Measurements from ENCODE around the gene ZMAT3. TPM values are rescaled to one million over a fixed set of nuclear protein-coding genes. Genes with fewer than 3 reads are reported as not detected.
A peak's percentile ranks its signal among the peaks of the same experiment; 100 is the strongest.
"Not testable (repeated sequence)": the region's sequence is repeated elsewhere in the genome, so short reads cannot be mapped to it uniquely, and the experiment has no call there.

Gene ZMAT3
- total RNA-seq, 2 experiments from 2014 or later: 26.9 to 28.3 TPM

GRCh38 chr3:179067839-179068238 is 3.8 kb downstream of the ZMAT3 start:
- no peaks in the 10 kb centered on the region for H3K9me3 Mint-ChIP-seq
- no peaks in the 10 kb centered on the region for H3K27me3 Mint-ChIP-seq (ENCODE audit: low read depth)
- peaks cover 25% of the 10 kb centered on the region for H3K36me3 Mint-ChIP-seq (ENCODE audit: low read depth)
- intact Hi-C loops (cut with micrococcal nuclease): no loop called here
- no peak for DNase-seq
- H3K4me1 Mint-ChIP-seq (ENCODE audit: low read depth): peaks cover 32% of the 10 kb centered on the region
- no peak overlapping the region for H3K4me3 Mint-ChIP-seq
- CTCF ChIA-PET: interaction anchor here (1.1 to 6.3 kb wide), 4 partner anchors 31 to 247 kb away, joined by 3 to 44 read pairs (median 12); no protein-coding TSS in a partner anchor
- no peak overlapping the region for H3K27ac Mint-ChIP-seq

GRCh38 chr3:179067291-179067690 is 4.3 kb downstream of the ZMAT3 start:
- H3K36me3 Mint-ChIP-seq (ENCODE audit: low read depth): peaks cover 28% of the 10 kb centered on the region
- DNase-seq: no peak
- no peak overlapping the region for H3K27ac Mint-ChIP-seq
- peaks cover 35% of the 10 kb centered on the region for H3K4me1 Mint-ChIP-seq (ENCODE audit: low read depth)
- no peaks in the 10 kb centered on the region for H3K9me3 Mint-ChIP-seq
- H3K27me3 Mint-ChIP-seq (ENCODE audit: low read depth): no peaks in the 10 kb centered on the region
- CTCF ChIA-PET: interaction anchor here (0.7 to 6.3 kb wide), 7 partner anchors 15 to 248 kb away, joined by 3 to 44 read pairs (median 3); no protein-coding TSS in a partner anchor
- no peak overlapping the region for H3K4me3 Mint-ChIP-seq
- intact Hi-C loops (cut with micrococcal nuclease): no loop called here

- Mint-ChIP-seq H3K27ac (no peak overlapping the region), H3K4me1 (ENCODE audit: low read depth) (peaks cover 37% of the 10 kb centered on the region), H3K9me3 (no peaks in the 10 kb centered on the region), H3K4me3 (no peak overlapping the region), H3K27me3 (ENCODE audit: low read depth) (no peaks in the 10 kb centered on the region), H3K36me3 (ENCODE audit: low read depth) (peaks cover 40% of the 10 kb centered on the region)
- intact Hi-C loops (cut with micrococcal nuclease): no loop called here
- CTCF ChIA-PET: interaction anchor here (0.6 kb wide), 1 partner anchor 351 kb away, joined by 3 read pairs; no protein-coding TSS in a partner anchor
- no peak for DNase-seq
Observed at GRCh38 chr3:179063945-179064560, 7.6 kb downstream of the ZMAT3 start.

GRCh38 chr3:179056326-179056725 is 15.3 kb downstream of the ZMAT3 start:
- Mint-ChIP-seq H3K36me3 (ENCODE audit: low read depth) (peaks cover 36% of the 10 kb centered on the region), H3K4me1 (ENCODE audit: low read depth) (peaks cover 19% of the 10 kb centered on the region), H3K9me3 (peaks cover 8% of the 10 kb centered on the region), H3K27me3 (ENCODE audit: low read depth) (no peaks in the 10 kb centered on the region), H3K4me3 (no peak overlapping the region), H3K27ac (no peak overlapping the region)
- no peak for DNase-seq
- intact Hi-C loops (cut with micrococcal nuclease): no loop called here
- CTCF ChIA-PET: no interaction called here

- CTCF ChIA-PET; DNase-seq; H3K27ac Mint-ChIP-seq; intact Hi-C loops (cut with micrococcal nuclease); H3K4me3 Mint-ChIP-seq; H3K27me3 Mint-ChIP-seq (ENCODE audit: low read depth): not testable (repeated sequence)
- H3K36me3 Mint-ChIP-seq (ENCODE audit: low read depth): peaks cover 35% of the 10 kb centered on the region
- H3K4me1 Mint-ChIP-seq (ENCODE audit: low read depth): peaks cover 21% of the 10 kb centered on the region
- H3K9me3 Mint-ChIP-seq: peaks cover 15% of the 10 kb centered on the region
Observed at GRCh38 chr3:179054565-179054964, 17.0 kb downstream of the ZMAT3 start.

- Mint-ChIP-seq H3K27me3 (ENCODE audit: low read depth) (no peaks in the 10 kb centered on the region), H3K9me3 (peaks cover 26% of the 10 kb centered on the region), H3K27ac (no peak overlapping the region), H3K4me3 (no peak overlapping the region), H3K4me1 (ENCODE audit: low read depth) (peaks cover 52% of the 10 kb centered on the region), H3K36me3 (ENCODE audit: low read depth) (peaks cover 34% of the 10 kb centered on the region)
- DNase-seq: no peak
- CTCF ChIA-PET: interaction anchor here (0.7 to 1.6 kb wide), 3 partner anchors 10 to 125 kb away, joined by 3 to 5 read pairs (median 3); no protein-coding TSS in a partner anchor
- intact Hi-C loops (cut with micrococcal nuclease): no loop called here
Observed at GRCh38 chr3:179046497-179047353, 24.9 kb downstream of the ZMAT3 start.

GRCh38 chr3:179045719-179046402 is 25.7 kb downstream of the ZMAT3 start:
- H3K4me3 Mint-ChIP-seq: no peak overlapping the region
- no peak overlapping the region for H3K27ac Mint-ChIP-seq
- no peaks in the 10 kb centered on the region for H3K27me3 Mint-ChIP-seq (ENCODE audit: low read depth)

GRCh38 chr3:179038899-179039251 is 32.7 kb downstream of the ZMAT3 start:
- Mint-ChIP-seq H3K4me3 (peak overlapping the region; percentile 61), H3K4me1 (ENCODE audit: low read depth) (peaks cover 16% of the 10 kb centered on the region), H3K9me3 (peaks cover 24% of the 10 kb centered on the region), H3K36me3 (ENCODE audit: low read depth) (peaks cover 34% of the 10 kb centered on the region)
- DNase-seq; intact Hi-C loops (cut with micrococcal nuclease); H3K27me3 Mint-ChIP-seq (ENCODE audit: low read depth); H3K27ac Mint-ChIP-seq: not testable (repeated sequence)
- CTCF ChIA-PET: interaction anchor here (0.7 to 2.4 kb wide), 4 partner anchors 17 to 111 kb away, joined by 3 to 8 read pairs (median 3); no protein-coding TSS in a partner anchor

More at GRCh38 chr3:179045719-179046402, 25.7 kb downstream of the ZMAT3 start:
- Mint-ChIP-seq H3K36me3 (ENCODE audit: low read depth) (peaks cover 37% of the 10 kb centered on the region), H3K4me1 (ENCODE audit: low read depth) (peaks cover 57% of the 10 kb centered on the region), H3K9me3 (peaks cover 28% of the 10 kb centered on the region)
- DNase-seq: no peak
- intact Hi-C loops (cut with micrococcal nuclease): no loop called here
- CTCF ChIA-PET: interaction anchor here (0.7 kb wide), 2 partner anchors 9 kb away, joined by 3 read pairs; no protein-coding TSS in a partner anchor

- no peaks in the 10 kb centered on the region for H3K27me3 Mint-ChIP-seq (ENCODE audit: low read depth)
- H3K4me3 Mint-ChIP-seq: peak overlapping the region; percentile 61
- no peak for DNase-seq
- intact Hi-C loops (cut with micrococcal nuclease): no loop called here
- peaks cover 30% of the 10 kb centered on the region for H3K36me3 Mint-ChIP-seq (ENCODE audit: low read depth)
- H3K9me3 Mint-ChIP-seq: peaks cover 20% of the 10 kb centered on the region
- CTCF ChIA-PET: interaction anchor here (0.9 to 2.4 kb wide), 4 partner anchors 17 to 107 kb away, joined by 3 to 8 read pairs (median 3); no protein-coding TSS in a partner anchor
- peaks cover 11% of the 10 kb centered on the region for H3K4me1 Mint-ChIP-seq (ENCODE audit: low read depth)
- H3K27ac Mint-ChIP-seq: peak overlapping the region; percentile 77
Observed at GRCh38 chr3:179038216-179038898, 33.3 kb downstream of the ZMAT3 start.

- H3K36me3 Mint-ChIP-seq (ENCODE audit: low read depth): peaks cover 22% of the 10 kb centered on the region
- no peaks in the 10 kb centered on the region for H3K27me3 Mint-ChIP-seq (ENCODE audit: low read depth)
- CTCF ChIA-PET: interaction anchor here (0.6 to 2.4 kb wide), 10 partner anchors 8 to 278 kb away, joined by 3 to 8 read pairs (median 3); no protein-coding TSS in a partner anchor
- H3K4me3 Mint-ChIP-seq: peak overlapping the region; percentile 61
- intact Hi-C loops (cut with micrococcal nuclease): loop anchor here (1.0 kb wide), 3 partner anchors 10 to 310 kb away; partner anchors contain the start of genes MFN1 and ZMAT3
- H3K9me3 Mint-ChIP-seq: peaks cover 15% of the 10 kb centered on the region
- DNase-seq: peak; percentile 82
- peaks cover 11% of the 10 kb centered on the region for H3K4me1 Mint-ChIP-seq (ENCODE audit: low read depth)
- H3K27ac Mint-ChIP-seq: peak overlapping the region; percentile 77
Observed at GRCh38 chr3:179037351-179037750, 34.3 kb downstream of the ZMAT3 start.

- no peak for DNase-seq
- intact Hi-C loops (cut with micrococcal nuclease): loop anchor here (1.0 kb wide), 3 partner anchors 9 to 311 kb away; partner anchors contain the start of genes MFN1 and ZMAT3
- no peak overlapping the region for H3K4me3 Mint-ChIP-seq
- H3K9me3 Mint-ChIP-seq: peaks cover 14% of the 10 kb centered on the region
- peak overlapping the region; percentile 77 for H3K27ac Mint-ChIP-seq
- peaks cover 17% of the 10 kb centered on the region for H3K36me3 Mint-ChIP-seq (ENCODE audit: low read depth)
- H3K4me1 Mint-ChIP-seq (ENCODE audit: low read depth): peaks cover 11% of the 10 kb centered on the region
- H3K27me3 Mint-ChIP-seq (ENCODE audit: low read depth): no peaks in the 10 kb centered on the region
- CTCF ChIA-PET: interaction anchor here (0.6 to 2.4 kb wide), 6 partner anchors 9 to 94 kb away, joined by 3 to 8 read pairs (median 3); no protein-coding TSS in a partner anchor
Observed at GRCh38 chr3:179036626-179037300, 34.8 kb downstream of the ZMAT3 start.

All from activated naive CD4-positive, alpha-beta T cell treated with anti-CD3 and anti-CD28 coated beads for 36 hours (primary cell).